Renal cortical epithelial cell (primary cell): ENCODE measurements around the gene TMEM167B. TPM values are rescaled to one million over a fixed set of nuclear protein-coding genes. Genes with fewer than 3 reads are reported as not detected.
"Not testable (repeated sequence)": the region's sequence is repeated elsewhere in the genome, so short reads cannot be mapped to it uniquely, and the experiment has no call there.

ENCODE experiments used
- DNase-seq: peaks from one replicate; pipeline ENCODE4 v3.0.0-alpha.2; 2011; ENCODE audit warnings: low read depth
- total RNA-seq: library from RNA; depleted of rRNA; stranded (reverse); fragments of >200 nt; gene quantifications from 2 replicates; pipeline ENCODE4 v1.2.3, GENCODE V29; 2014

The TMEM167B gene
- total RNA-seq, 1 donor from 2014 or later = 32.1 TPM

DNA sequence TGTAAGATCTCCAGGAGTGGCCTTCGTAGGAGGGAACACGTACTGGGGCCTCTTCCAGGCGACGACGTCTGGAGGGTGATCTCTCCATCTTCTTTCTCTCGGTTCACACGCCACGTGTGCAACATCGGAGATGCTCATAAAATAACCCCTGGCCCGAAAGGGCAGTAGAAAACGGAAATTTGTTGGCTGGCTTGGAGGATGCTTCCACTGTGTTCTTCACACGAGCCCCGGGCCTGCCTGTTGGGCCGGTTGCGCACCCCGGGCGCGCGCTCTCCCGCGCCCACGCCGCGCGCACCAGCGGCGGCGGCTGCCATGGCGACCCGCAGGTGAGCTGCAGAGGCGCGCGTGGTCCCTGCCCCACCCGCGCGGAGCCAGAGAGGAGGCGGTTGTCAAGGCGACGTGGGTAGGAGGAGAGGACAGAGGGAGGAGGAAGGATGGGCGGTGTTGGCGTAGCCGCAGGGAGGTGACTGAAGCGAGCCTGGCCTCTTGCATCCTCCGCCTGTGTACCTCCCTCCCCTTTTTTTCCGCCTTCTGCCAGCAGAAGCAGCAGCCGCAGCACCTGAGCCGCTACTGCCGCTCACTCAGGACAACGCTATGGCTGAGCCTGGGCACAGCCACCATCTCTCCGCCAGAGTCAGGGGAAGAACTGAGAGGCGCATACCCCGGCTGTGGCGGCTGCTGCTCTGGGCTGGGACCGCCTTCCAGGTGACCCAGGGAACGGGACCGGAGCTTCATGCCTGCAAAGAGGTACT lies 23.2 kb downstream of the TMEM167B start, which contains the start of gene ELAPOR1:
Gene ELAPOR1 (plus strand): TSS at position 526 of the 752 bp plus-strand sequence. CDS start 69 bp downstream, at position 595.
- no peak for DNase-seq

DNA sequence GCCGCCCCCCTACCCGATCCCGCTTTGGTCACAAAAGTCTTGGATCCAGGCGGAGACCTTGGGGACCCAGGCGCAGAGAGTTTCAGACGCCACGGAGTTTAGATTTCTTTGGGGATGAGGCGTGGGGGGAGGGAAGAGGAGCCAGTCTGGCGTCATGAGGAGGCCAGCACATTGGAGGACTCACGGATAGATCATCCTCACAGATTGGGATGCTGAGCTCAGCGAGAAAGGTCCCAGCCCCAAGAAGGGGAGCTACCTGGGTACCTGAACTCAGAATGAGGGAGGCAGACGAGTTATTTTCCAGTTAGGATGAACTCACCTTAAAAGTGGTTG lies 23.7 kb downstream of the TMEM167B start:
- DNase-seq = no peak

DNA sequence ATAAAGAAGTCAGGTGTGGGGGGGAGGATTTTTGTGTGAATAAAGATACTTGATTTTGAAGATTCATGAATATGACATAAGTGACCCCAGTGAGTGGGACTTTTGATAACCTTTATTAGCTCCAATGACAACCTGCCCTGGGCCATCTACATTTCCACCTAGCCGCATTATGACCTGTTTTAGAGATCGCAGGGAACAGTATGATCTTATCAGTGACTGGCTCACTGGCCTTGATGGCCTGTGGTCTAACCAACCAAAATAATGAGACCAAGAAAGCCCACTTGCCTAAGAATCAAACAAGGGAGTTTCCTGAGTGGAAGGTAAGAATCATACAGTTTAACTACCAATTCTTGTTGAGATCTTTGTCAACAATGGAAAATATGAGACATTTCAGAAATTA lies 25.1 kb downstream of the TMEM167B start:
- no peak for DNase-seq

DNA sequence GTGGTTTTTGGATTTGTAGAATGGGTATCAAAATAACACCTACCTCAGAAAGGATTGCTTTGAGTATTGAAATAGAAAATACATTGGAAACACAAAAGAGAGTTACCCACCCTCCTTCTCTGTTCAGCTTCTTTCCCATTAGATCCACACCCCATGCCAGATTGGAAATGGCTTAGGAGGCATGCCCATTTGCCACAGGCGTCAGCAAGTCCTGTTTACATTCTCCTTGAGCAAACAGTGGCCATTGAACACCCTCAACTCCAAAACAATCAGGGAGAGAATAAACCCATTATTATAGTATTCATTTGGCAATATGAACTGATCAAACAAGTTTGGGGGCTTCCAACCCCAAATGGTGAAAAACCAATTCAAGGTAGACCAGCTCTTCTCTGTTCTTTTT lies 25.7 kb downstream of the TMEM167B start:
- no peak for DNase-seq

DNA sequence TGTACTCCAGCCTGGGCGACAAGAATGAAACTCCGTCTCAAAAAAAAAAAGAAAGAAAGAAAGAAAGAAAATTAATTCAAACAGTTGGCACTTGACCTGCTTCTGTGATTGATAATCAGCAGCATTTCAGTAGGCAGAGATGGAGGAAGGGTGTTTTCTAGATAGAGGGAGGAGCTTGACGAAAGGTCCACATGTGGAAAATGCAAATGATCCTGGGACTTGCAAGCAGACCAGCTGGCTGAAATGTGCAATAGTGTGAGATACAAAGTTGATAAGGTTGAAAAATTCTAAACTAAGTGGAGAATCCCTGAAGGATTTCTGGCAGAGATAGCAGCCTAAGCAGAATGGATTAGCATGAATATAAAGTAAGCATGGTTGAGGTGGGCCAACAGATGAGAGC lies 27.5 kb downstream of the TMEM167B start:
- no peak for DNase-seq

DNA sequence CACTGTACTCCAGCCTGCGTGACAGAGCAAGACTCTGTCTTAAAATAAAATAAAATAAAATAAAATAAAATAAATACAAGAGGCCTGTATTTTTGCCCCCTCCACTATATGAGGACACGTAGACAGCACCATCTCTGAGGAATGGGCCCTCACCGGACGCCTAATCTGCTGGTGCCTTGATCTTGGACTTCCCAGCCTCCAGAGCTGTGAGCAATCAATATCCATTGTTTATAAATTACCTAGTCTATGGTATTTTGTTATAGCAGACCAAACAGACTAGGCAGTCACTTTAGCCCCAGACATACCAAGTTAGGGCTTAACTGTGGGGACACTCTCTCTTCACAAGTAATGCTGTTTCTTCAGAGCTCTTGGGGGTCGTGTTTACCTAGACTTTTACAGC lies 29.8 kb downstream of the TMEM167B start:
- no peak for DNase-seq

DNA sequence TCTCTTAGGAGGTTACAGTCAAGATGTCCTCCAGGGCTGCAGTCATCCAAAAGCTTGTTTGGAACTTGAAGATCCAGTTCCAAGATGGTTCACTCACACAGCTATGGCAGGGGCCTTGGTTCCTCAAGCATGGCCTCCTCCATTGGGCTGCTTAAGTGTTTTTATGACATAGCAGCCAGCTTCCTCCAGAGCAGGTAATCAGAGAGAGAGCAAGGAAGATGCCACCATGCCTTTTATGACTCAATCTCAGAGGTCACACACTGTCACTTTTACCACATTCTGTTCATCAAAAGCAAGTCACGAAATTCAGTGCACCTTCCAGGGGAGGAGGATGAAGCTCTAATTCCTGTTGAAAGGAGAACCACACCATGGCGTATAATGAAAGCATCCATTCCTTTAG lies 40.5 kb downstream of the TMEM167B start:
- no peak for DNase-seq

DNA sequence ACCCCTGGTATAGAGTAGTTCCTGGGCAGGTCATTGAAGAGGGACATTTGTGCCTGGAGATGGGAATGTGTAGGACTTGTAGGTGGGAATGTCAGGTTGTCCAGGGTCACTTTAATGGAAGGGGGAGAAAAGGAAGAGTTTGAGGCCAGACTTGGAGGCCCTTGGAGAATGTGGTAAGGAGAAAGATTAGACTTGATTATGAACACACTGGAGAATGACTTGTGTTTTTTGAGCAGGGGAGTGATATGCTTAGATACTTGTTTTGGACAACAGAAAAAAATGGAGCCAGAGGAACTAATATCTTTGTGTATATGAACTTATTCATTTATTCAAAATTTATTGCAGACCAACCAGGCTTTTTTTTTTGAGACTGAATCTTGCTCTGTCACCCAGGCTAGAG lies 41.2 kb downstream of the TMEM167B start:
- no peak for DNase-seq

DNA sequence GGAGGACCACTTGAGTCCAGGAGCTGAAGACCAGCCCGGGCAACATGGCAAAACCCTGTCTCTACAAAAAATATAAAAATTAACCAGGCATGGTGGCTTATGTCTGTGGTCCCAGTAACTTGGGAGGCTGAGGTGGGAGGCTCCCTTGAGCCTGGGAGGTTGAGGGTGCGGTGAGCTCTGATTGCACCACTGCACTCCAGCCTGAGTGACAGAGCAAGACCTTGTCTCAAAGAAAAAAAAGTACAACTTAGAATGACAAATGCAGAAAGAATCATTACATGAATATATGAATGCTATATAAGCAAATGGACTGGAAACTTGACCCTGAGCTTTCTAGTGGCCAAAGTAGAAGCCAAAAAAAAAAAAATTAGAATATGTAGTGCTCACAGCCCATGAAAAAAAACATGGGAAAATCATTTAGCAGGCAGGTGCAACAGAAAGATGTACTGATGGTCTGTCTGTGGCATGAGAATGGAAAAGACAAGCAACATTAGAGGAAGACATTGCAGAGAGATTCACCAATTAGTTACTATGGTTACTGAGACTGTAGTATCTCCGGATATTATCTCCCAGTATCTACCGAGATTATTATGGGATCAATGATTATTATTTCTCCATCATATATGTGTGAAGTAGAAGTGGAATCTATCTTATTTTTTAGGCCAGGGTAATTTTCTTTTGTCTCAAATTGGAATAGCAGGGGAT lies 42.6 kb downstream of the TMEM167B start:
- DNase-seq = no peak

DNA sequence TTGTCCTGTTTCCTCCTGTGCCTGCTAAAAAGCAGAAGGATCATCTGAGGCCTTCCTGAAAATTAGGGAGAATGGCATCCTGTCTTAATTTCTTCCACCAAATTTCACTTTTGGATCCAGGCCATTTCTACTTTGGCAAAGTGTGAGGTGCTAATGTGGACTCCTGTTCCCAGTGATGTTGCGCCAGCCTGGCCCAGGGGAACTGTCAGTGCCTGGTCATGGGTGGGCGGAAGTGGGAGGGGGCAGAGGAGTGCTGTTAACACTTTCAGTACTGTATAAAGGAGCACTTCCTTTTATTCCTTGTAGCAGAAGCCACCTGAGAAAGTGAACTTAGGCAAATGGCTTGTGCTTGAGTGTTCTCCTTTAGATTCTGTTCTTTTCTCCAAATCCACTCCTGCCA lies 43.3 kb downstream of the TMEM167B start:
- no peak for DNase-seq

DNA sequence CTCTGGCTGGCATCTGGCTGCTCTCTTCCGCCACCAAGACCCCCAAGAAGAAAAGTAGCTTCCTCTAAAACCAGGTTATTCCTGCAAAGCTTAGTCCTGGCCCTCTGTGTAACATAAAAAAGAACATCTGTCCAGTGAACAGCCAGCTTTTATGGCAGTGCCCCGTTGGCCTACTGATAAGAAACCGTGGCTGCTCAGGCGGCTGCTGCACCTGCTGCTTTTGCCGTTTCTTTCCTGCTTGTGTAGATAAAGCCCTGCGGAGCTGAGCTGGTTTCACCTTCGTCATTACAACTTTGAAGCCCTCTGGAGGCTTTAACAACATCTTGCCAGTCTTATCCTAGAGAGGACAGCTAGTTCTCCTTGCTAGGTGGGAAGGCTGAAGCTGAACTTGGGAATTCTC lies 43.9 kb downstream of the TMEM167B start:
- no peak for DNase-seq

DNA sequence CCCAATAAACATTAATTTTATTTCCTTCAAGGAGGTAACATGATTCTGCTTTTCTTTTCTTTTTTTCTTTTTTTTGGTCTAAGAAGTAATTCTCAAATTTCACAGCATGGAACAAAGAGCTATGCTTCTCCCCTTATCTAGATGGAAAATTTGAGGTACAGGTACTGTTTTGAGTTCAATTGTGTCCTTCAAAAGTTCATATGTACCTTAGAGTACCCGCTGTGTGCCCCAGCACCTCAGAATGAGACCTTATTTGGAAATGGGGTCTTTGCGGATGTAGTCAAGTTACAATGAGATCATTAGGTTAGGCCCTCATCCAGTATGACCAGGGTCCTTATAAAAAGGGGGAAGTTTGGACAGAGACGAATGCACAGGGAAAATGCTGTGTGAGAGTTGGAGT lies 45.4 kb downstream of the TMEM167B start:
- DNase-seq = no peak

DNA sequence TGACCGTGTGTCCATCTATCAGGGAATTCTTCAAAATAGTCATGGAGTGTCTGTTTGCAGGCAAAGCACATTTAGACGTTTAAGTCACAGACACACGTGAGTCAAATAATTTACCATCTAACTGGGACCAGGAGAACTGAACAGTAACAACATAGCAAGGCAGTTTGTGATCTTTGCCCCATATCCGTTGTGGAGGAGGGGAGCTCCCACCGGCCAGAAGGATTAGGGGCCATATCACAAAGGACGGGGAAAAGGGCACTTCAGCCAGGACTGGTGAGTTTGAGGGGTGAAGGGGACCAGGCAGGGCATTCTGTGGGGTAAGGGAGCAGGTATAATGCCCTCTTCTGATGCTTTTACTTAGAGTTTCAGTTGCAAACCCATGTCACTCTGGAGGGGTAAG lies 46.2 kb downstream of the TMEM167B start:
- no peak for DNase-seq

DNA sequence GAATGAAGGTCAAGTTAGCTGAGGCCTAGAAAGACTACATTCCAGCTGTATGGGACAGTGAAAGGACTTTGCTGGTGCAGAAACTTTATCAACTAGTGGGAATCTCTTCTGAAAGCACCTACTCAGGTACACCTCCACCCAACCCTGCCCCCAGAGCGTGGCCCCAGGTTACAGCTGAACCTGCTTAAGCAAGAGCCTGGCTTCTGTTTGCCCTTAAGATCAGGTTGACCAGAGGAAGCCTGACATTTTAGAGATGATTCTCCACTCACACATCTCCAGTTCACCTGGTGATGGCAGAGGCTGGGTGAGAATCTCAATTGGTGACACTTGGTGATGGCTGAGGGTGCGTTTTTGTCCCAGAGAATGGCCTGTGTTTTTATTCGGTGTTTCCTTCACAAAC lies 47.4 kb downstream of the TMEM167B start:
- no peak for DNase-seq

DNA sequence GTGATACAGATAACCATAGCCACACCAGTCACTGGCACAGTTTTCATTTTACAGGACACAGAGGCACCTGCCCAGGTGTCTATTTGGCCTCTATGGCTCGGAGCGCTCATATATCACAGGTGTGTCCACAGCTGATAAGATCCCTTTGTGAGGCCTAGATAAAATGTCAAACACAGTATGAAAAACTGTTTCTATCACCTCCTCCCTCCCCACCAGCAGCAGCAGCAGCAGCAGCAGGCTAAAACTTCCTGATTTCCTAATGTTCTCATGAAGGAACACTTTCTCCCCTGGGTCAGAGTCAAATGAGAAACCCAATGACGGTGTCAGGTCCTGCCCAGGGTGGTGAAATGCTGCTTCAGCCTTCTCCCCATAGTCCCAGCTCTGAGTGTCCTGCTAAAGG lies 47.8 kb downstream of the TMEM167B start:
- DNase-seq = no peak

DNA sequence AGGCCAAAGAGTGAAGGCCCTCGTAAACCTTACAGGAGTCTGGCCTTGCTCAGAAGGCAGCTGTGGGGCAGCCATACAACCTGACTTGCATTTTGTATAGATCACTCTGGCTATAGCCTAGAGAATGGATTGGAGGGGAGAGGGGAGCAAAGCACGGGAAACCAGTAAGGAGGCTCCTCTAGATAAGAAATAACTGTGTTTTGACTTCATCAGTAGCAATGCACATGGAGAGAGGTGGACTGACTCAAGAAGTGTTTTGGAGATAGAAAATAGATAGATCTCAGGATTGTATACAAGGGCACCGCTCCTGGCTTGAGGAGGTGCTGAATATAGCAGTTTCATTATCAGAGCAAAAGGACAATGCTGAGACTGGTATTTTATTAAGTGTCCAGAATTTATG lies 49.8 kb downstream of the TMEM167B start:
- DNase-seq = no peak

DNA sequence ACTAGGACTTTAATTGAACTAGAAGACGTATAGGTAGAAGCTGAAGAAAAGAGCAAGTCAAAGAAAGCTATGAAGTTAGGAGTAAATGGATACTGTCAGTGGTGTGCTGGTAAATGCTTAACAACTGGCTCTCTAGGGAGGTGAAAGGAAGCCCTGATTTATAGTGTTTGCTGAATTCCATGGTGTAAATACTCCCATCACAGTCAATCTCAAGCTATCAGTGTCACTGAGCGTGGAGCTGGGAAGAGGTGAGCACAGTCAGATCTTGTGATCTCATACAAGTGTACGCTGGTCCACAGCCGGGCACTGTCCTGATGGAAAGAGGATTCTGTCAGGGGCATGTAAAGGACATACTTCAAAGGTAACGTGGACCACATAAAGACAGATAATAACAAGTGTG lies 51.7 kb downstream of the TMEM167B start:
- no peak for DNase-seq

DNA sequence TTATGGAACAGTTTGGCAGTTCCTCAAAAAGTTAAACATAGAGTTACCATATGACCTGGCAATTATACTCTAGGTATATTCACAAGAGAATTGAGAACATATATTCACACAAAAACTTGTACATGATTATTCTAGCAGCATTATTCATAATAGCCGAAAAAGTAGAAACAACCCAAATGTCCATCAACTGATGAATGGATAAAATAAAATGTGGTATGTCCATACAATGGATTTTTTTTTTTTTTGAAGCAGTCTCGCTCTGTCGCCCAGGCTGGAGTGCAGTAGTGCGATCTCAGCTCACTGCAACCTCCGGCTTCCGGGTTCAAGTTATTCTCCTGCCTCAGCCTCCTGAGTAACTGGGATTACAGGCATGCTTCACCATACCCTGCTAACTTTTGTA lies 52.2 kb downstream of the TMEM167B start:
- not testable (repeated sequence) for DNase-seq

Other genes starting within 250 kb of the TMEM167B start
- not detected in 2 replicates for gene AKNAD1, start 233.7 kb upstream of the TMEM167B start, total RNA-seq
- 18.6 and 30.9 TPM in 2 replicates for gene GPSM2, start 213.8 kb upstream of the TMEM167B start, total RNA-seq
- gene CLCC1, start 127.3 kb upstream of the TMEM167B start, total RNA-seq = 45.7 and 46.4 TPM in 2 replicates
- gene WDR47, start 48.7 kb upstream of the TMEM167B start, total RNA-seq = 21.0 and 43.2 TPM in 2 replicates
- 114 and 177 TPM in 2 replicates for gene TAF13, start 14.8 kb upstream of the TMEM167B start, total RNA-seq
- gene ELAPOR1, start 23.4 kb downstream of the TMEM167B start, total RNA-seq = 0.17 and 0.99 TPM in 2 replicates
- 223 and 265 TPM in 2 replicates for gene SARS1, start 123.2 kb downstream of the TMEM167B start, total RNA-seq
- 8.5 and 75.9 TPM in 2 replicates for gene CELSR2, start 158.8 kb downstream of the TMEM167B start, total RNA-seq
- 1.5 and 2.1 TPM in 2 replicates for gene PSRC1, start 192.4 kb downstream of the TMEM167B start, total RNA-seq
- gene MYBPHL, start 216.2 kb downstream of the TMEM167B start, total RNA-seq = not detected in 2 replicates